Loucy (cell line): ENCODE data around the gene FASLG.
A peak's percentile ranks its signal among the peaks of the same experiment; 100 is the strongest.

Source experiments
- H2AFZ ChIP-seq: fragments of 200-600 bp; sonication (generic); 2 replicates; pipeline ENCODE4 v1.6.0; 2016; ENCODE audit warnings: antibody characterized with exemption, mild to moderate bottlenecking, low read length, moderate library complexity
- H3F3A ChIP-seq: fragments of 200-600 bp; 2 replicates; pipeline ENCODE4 v1.6.0; 2016; ENCODE audit warnings: antibody characterized with exemption, low read depth, mild to moderate bottlenecking
- H3K27me3 ChIP-seq: fragments of 200-600 bp; sonication (generic); 2 replicates; pipeline ENCODE4 v1.6.1; 2014; ENCODE audit warnings: low read length, mild to moderate bottlenecking; ENCODE audit not compliant: insufficient read depth, poor library complexity, severe bottlenecking
- H3K36me3 ChIP-seq: fragments of 200-600 bp; sonication (generic); 2 replicates; pipeline ENCODE4 v1.6.1; 2016; ENCODE audit warnings: low read length; ENCODE audit not compliant: insufficient read depth
- H3K4me1 ChIP-seq: fragments of 200-600 bp; sonication (generic); 2 replicates; pipeline ENCODE4 v1.5.1; 2014; ENCODE audit warnings: low read length, mild to moderate bottlenecking; ENCODE audit not compliant: insufficient read depth, poor library complexity, severe bottlenecking
- H3K4me2 ChIP-seq: fragments of 200-600 bp; sonication (generic); 2 replicates; pipeline ENCODE4 v1.6.0; 2014; ENCODE audit warnings: antibody characterized with exemption, low read length, low read depth, mild to moderate bottlenecking; ENCODE audit not compliant: poor library complexity, severe bottlenecking
- H3K4me3 ChIP-seq: fragments of 200-600 bp; sonication (generic); 2 replicates; pipeline ENCODE4 v1.5.1; 2014; ENCODE audit warnings: low read length, mild to moderate bottlenecking, mixed read lengths; ENCODE audit not compliant: poor library complexity, severe bottlenecking
- H3K79me2 ChIP-seq: fragments of 200-600 bp; sonication (generic); 2 replicates; pipeline ENCODE4 v1.6.1; 2014; ENCODE audit warnings: low read length; ENCODE audit not compliant: insufficient read depth
- H3K9ac ChIP-seq: fragments of 200-600 bp; sonication (generic); 2 replicates; pipeline ENCODE4 v1.6.0; 2014; ENCODE audit warnings: mild to moderate bottlenecking, low read depth, low read length, moderate library complexity; ENCODE audit not compliant: poor library complexity, severe bottlenecking
- H3K9me2 ChIP-seq: fragments of 200-600 bp; sonication (generic); replicated peaks from 2 replicates; pipeline ENCODE4 v1.6.1; 2016; ENCODE audit warnings: low read depth, low read length, mixed read lengths
- H3K9me3 ChIP-seq: fragments of 200-600 bp; sonication (generic); 2 replicates; pipeline ENCODE4 v1.6.1; 2014; ENCODE audit warnings: mild to moderate bottlenecking, antibody characterized with exemption, low read length, low read depth; ENCODE audit not compliant: insufficient read depth
- H4K20me1 ChIP-seq: fragments of 200-600 bp; sonication (generic); 2 replicates; pipeline ENCODE4 v1.6.0; 2014; ENCODE audit warnings: antibody characterized with exemption, low read length, mild to moderate bottlenecking; ENCODE audit not compliant: insufficient read depth, poor library complexity, severe bottlenecking
- EZH2phosphoT487 ChIP-seq: fragments of 200-600 bp; IDR thresholded peaks from 2 replicates; pipeline ENCODE4 v1.6.1; 2018; ENCODE audit warnings: antibody characterized with exemption, mild to moderate bottlenecking, moderate library complexity, borderline replicate concordance
- TF ChIP-seq, protein P1 (sequence below): fragments of 200-600 bp; sonication (generic); conservative IDR thresholded peaks from 2 replicates; pipeline ENCODE4 v1.5.1; 2014; ENCODE audit warnings: mild to moderate bottlenecking, antibody characterized with exemption, low read length

FASLG gene

DNA sequence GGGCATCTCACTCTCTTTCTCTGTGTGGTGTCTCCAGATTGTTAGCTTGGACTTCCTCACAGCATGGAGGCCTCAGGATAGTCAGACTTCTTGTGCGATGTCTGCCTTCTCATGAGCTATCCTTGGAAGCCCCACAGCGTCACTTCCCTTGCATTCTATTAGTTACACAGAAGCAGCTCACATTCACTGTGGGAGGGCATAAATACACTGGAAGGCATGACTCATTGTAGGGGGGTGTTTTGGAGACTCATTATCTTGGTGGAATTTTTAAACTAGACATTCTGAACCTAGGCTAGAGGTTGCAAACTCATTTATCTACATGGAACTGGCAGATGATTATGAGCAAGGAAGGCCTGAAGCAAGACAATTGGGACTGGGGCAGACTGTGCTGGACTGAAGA is 21.4 kb upstream of the FASLG start:
- Histone ChIP-seq H3K9me3 (no peaks in the 10 kb centered on the region), H3K9me2 (no peaks in the 10 kb centered on the region), H3K9ac (no peak overlapping the region), H3K27me3 (no peaks in the 10 kb centered on the region), H3F3A (peaks cover 8% of the 10 kb centered on the region; the same call in 1 of the 2 replicates), H3K4me2 (peak overlapping the region; percentile 75), H2AFZ (no peak overlapping the region), H3K36me3 (no peaks in the 10 kb centered on the region), H3K79me2 (no peaks in the 10 kb centered on the region), H3K4me1 (peaks cover 47% of the 10 kb centered on the region), H4K20me1 (no peaks in the 10 kb centered on the region), H3K4me3 (no peak overlapping the region)
- no peak for TF ChIP-seq EZH2phosphoT487
- TF ChIP-seq, protein P1, sequence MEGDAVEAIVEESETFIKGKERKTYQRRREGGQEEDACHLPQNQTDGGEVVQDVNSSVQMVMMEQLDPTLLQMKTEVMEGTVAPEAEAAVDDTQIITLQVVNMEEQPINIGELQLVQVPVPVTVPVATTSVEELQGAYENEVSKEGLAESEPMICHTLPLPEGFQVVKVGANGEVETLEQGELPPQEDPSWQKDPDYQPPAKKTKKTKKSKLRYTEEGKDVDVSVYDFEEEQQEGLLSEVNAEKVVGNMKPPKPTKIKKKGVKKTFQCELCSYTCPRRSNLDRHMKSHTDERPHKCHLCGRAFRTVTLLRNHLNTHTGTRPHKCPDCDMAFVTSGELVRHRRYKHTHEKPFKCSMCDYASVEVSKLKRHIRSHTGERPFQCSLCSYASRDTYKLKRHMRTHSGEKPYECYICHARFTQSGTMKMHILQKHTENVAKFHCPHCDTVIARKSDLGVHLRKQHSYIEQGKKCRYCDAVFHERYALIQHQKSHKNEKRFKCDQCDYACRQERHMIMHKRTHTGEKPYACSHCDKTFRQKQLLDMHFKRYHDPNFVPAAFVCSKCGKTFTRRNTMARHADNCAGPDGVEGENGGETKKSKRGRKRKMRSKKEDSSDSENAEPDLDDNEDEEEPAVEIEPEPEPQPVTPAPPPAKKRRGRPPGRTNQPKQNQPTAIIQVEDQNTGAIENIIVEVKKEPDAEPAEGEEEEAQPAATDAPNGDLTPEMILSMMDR: no peak

GRCh38 chr1:172638249-172638648 is 20.7 kb upstream of the FASLG start:
- peak overlapping the region; percentile 70; the same call in 1 of the 2 replicates for H2AFZ ChIP-seq
- H3K4me3 ChIP-seq: peak overlapping the region; percentile 60
- no peaks in the 10 kb centered on the region for H3K79me2 ChIP-seq
- H3F3A ChIP-seq: peaks cover 8% of the 10 kb centered on the region; the same call in 1 of the 2 replicates
- no peaks in the 10 kb centered on the region for H4K20me1 ChIP-seq
- peaks cover 54% of the 10 kb centered on the region for H3K4me1 ChIP-seq
- H3K9ac ChIP-seq: peak overlapping the region; percentile 65
- TF ChIP-seq EZH2phosphoT487: no peak
- TF ChIP-seq, protein P1: no peak
- H3K27me3 ChIP-seq: no peaks in the 10 kb centered on the region
- no peaks in the 10 kb centered on the region for H3K9me3 ChIP-seq
- H3K36me3 ChIP-seq: no peaks in the 10 kb centered on the region
- H3K9me2 ChIP-seq: no peaks in the 10 kb centered on the region
- H3K4me2 ChIP-seq: peak overlapping the region; percentile 75

- Histone ChIP-seq H3K79me2 (no peaks in the 10 kb centered on the region), H3K4me1 (peaks cover 63% of the 10 kb centered on the region), H3F3A (peaks cover 8% of the 10 kb centered on the region; the same call in 1 of the 2 replicates), H3K9ac (peak overlapping the region; percentile 65), H3K4me3 (peak overlapping the region; percentile 60), H2AFZ (peak overlapping the region; percentile 70), H3K9me3 (no peaks in the 10 kb centered on the region), H3K27me3 (no peaks in the 10 kb centered on the region), H4K20me1 (no peaks in the 10 kb centered on the region), H3K36me3 (no peaks in the 10 kb centered on the region), H3K9me2 (no peaks in the 10 kb centered on the region), H3K4me2 (peak overlapping the region; percentile 75)
- TF ChIP-seq EZH2phosphoT487: no peak
- TF ChIP-seq, protein P1: no peak
These were observed 19.7 kb upstream of the FASLG start for GRCh38 chr1:172638885-172639831.
